Hepatocyte (in vitro differentiated cells): ENCODE measurements around the gene BPI. TPM values are rescaled to one million over a fixed set of nuclear protein-coding genes. Genes with fewer than 3 reads are reported as not detected.

Source experiments
- DNase-seq: peaks from one replicate; pipeline ENCODE4 v3.0.0-alpha.2; 2016; ENCODE audit warnings: low spot score
- H2AFZ ChIP-seq: fragments of 200-600 bp; sonication (generic); 2 replicates; pipeline ENCODE4 v1.6.0; 2016; ENCODE audit warnings: antibody characterized with exemption, mild to moderate bottlenecking
- H3K27ac ChIP-seq: fragments of 200-600 bp; sonication (generic); 2 replicates; pipeline ENCODE4 v1.5.1; 2016; ENCODE audit warnings: mild to moderate bottlenecking
- H3K27me3 ChIP-seq: fragments of 200-600 bp; sonication (generic); 2 replicates; pipeline ENCODE4 v1.6.1; 2016
- H3K36me3 ChIP-seq: fragments of 200-600 bp; sonication (generic); replicated peaks from 2 replicates; pipeline ENCODE4 v1.5.1; 2016; ENCODE audit warnings: low read depth; ENCODE audit not compliant: insufficient read depth
- H3K4me1 ChIP-seq: fragments of 200-600 bp; sonication (generic); 2 replicates; pipeline ENCODE4 v1.5.1; 2016; ENCODE audit warnings: mild to moderate bottlenecking, moderate library complexity; ENCODE audit not compliant: insufficient read depth
- H3K4me2 ChIP-seq: fragments of 200-600 bp; sonication (generic); 2 replicates; pipeline ENCODE4 v1.6.0; 2016
- H3K4me3 ChIP-seq: fragments of 200-600 bp; sonication (generic); 2 replicates; pipeline ENCODE4 v1.5.1; 2016; ENCODE audit warnings: mild to moderate bottlenecking
- H3K79me2 ChIP-seq: fragments of 200-600 bp; sonication (generic); 2 replicates; pipeline ENCODE4 v1.6.0; 2017; ENCODE audit warnings: mild to moderate bottlenecking
- H3K9me2 ChIP-seq: fragments of 200-600 bp; sonication (generic); replicated peaks from 2 replicates; pipeline ENCODE4 v1.6.0; 2017; ENCODE audit warnings: mild to moderate bottlenecking; ENCODE audit not compliant: insufficient read depth
- H3K9me3 ChIP-seq: fragments of 200-600 bp; sonication (generic); 2 replicates; pipeline ENCODE4 v1.5.1; 2016; ENCODE audit warnings: low read depth, mild to moderate bottlenecking
- H4K20me1 ChIP-seq: fragments of 200-600 bp; sonication (generic); 2 replicates; pipeline ENCODE4 v1.6.0; 2016; ENCODE audit warnings: mild to moderate bottlenecking; ENCODE audit not compliant: insufficient read depth, poor library complexity, severe bottlenecking
- CTCF ChIP-seq: fragments of 200-600 bp; sonication (generic); IDR thresholded peaks from 2 replicates; pipeline ENCODE4 v1.5.1; 2016; ENCODE audit warnings: antibody characterized with exemption, mild to moderate bottlenecking; ENCODE audit not compliant: poor library complexity
- EZH2 ChIP-seq: fragments of 200-600 bp; sonication (generic); IDR thresholded peaks from 2 replicates; pipeline ENCODE4 v1.6.1; 2016; ENCODE audit warnings: antibody characterized with exemption, mild to moderate bottlenecking, borderline replicate concordance
- EZH2phosphoT487 ChIP-seq: fragments of 200-600 bp; sonication (generic); IDR thresholded peaks from one replicate; pipeline ENCODE4 v1.6.1; 2018; ENCODE audit warnings: antibody characterized with exemption, mild to moderate bottlenecking, low read depth, moderate library complexity; ENCODE audit not compliant: unreplicated experiment, severe bottlenecking
- WGBS: methylation state at CpG from one replicate; pipeline ENCODE4 v1.1.6; 2016; ENCODE audit warnings: low lambda C conversion rate; ENCODE audit errors: missing lambda C conversion rate; 5-methylcytosine and 5-hydroxymethylcytosine counted together
- polyA plus RNA-seq: library from polyadenylated mRNA; unstranded; fragments of >200 nt; fragmentation: Nextera tagmentation; extraction: Ambion mirVana; gene quantifications from 2 replicates; pipeline ENCODE4 v1.2.1, GENCODE V29; 2016
- total RNA-seq: library from RNA; depleted of rRNA; stranded (reverse); fragments of >200 nt; gene quantifications from 2 replicates; pipeline ENCODE4 v1.2.3, GENCODE V29; 2014

Gene BPI
- total and polyA plus RNA-seq, 2 experiments from 2014 or later, result 0.63 to 0.66 TPM

- no peaks in the 10 kb centered on the region for H3K79me2 ChIP-seq
- no peaks in the 10 kb centered on the region for H3K9me2 ChIP-seq
- no peaks in the 10 kb centered on the region for H3K36me3 ChIP-seq
- no peaks in the 10 kb centered on the region for H4K20me1 ChIP-seq
- WGBS, result 87% methylated on average over 2 of the region's 2 CpGs
- H3K27ac ChIP-seq, result no peak overlapping the region
- H2AFZ ChIP-seq, result no peak overlapping the region
- no peak overlapping the region for H3K4me2 ChIP-seq
- no peak overlapping the region for H3K4me3 ChIP-seq
- no peak for DNase-seq
- TF ChIP-seq CTCF (no peak), EZH2 (no peak), EZH2phosphoT487 (no peak)
- H3K27me3 ChIP-seq, result no peaks in the 10 kb centered on the region
- H3K4me1 ChIP-seq, result no peaks in the 10 kb centered on the region
- H3K9me3 ChIP-seq, result no peaks in the 10 kb centered on the region
Observed at GRCh38 chr20:38272398-38272797, 31.6 kb upstream of the BPI start.

- no peak overlapping the region for H3K27ac ChIP-seq
- no peaks in the 10 kb centered on the region for H3K27me3 ChIP-seq
- TF ChIP-seq CTCF, result no peak
- TF ChIP-seq EZH2phosphoT487, result no peak
- TF ChIP-seq EZH2, result no peak
- H3K9me3 ChIP-seq, result no peaks in the 10 kb centered on the region
- no peaks in the 10 kb centered on the region for H3K4me1 ChIP-seq
- no peak overlapping the region for H3K4me3 ChIP-seq
- H3K4me2 ChIP-seq, result no peak overlapping the region
- no peaks in the 10 kb centered on the region for H3K9me2 ChIP-seq
- 76% methylated on average over 2 of the region's 2 CpGs for WGBS
- H4K20me1 ChIP-seq, result no peaks in the 10 kb centered on the region
- DNase-seq, result no peak
- H3K79me2 ChIP-seq, result no peaks in the 10 kb centered on the region
- H2AFZ ChIP-seq, result no peak overlapping the region
- no peaks in the 10 kb centered on the region for H3K36me3 ChIP-seq
Observed at GRCh38 chr20:38272961-38273360, 31.0 kb upstream of the BPI start.

- Histone ChIP-seq H3K4me1 (no peaks in the 10 kb centered on the region), H3K4me2 (no peak overlapping the region), H3K4me3 (no peak overlapping the region), H3K27ac (no peak overlapping the region), H3K9me3 (no peaks in the 10 kb centered on the region), H3K36me3 (no peaks in the 10 kb centered on the region), H3K79me2 (no peaks in the 10 kb centered on the region), H3K9me2 (no peaks in the 10 kb centered on the region), H2AFZ (no peak overlapping the region), H4K20me1 (no peaks in the 10 kb centered on the region), H3K27me3 (no peaks in the 10 kb centered on the region)
- TF ChIP-seq EZH2phosphoT487 (no peak), EZH2 (no peak), CTCF (no peak)
- no peak for DNase-seq
- WGBS, result 88% methylated on average over 12 of the region's 12 CpGs
Observed at GRCh38 chr20:38275815-38276550, 28.0 kb upstream of the BPI start.
